ENCODE data around the gene SPTB.

- TF ChIP-seq YY1 (IDR thresholded peaks at IDR 0.05; ENCODE audit: low read depth): no peak
- no peak for TF ChIP-seq REST (IDR thresholded peaks at IDR 0.05; ENCODE audit: low read depth)
- no peak for TF ChIP-seq EP300 (IDR thresholded peaks at IDR 0.05; ENCODE audit: borderline replicate concordance)
- no peak for TF ChIP-seq MAX (IDR thresholded peaks at IDR 0.05)
- no peak for TF ChIP-seq TAF1 (IDR thresholded peaks at IDR 0.05; ENCODE audit: low read depth)
- no peak for TF ChIP-seq EGR1 (IDR thresholded peaks at IDR 0.05)
- TF ChIP-seq ZBTB7A (IDR thresholded peaks at IDR 0.05; ENCODE audit: low read depth): no peak
- TF ChIP-seq TCF12 (IDR thresholded peaks at IDR 0.05; ENCODE audit: low read depth): no peak
- no peak for TF ChIP-seq FOXM1 (IDR thresholded peaks at IDR 0.05; ENCODE audit: borderline replicate concordance, low read depth)
- TF ChIP-seq TEAD4 (IDR thresholded peaks at IDR 0.05): no peak
- no peak for TF ChIP-seq CEBPB (IDR thresholded peaks at IDR 0.05)
- no peak for TF ChIP-seq RAD21 (IDR thresholded peaks at IDR 0.05; ENCODE audit: low read depth)
- no peak for TF ChIP-seq CREB1 (IDR thresholded peaks at IDR 0.05; ENCODE audit: low read depth)
- no peak for TF ChIP-seq USF1 (IDR thresholded peaks at IDR 0.05)
Measured at GRCh38 chr14:64826333-64826732, 53.4 kb downstream of the SPTB start.

All from Ishikawa (cell line).